Non-pigmented ciliary epithelial cell (primary cell): ENCODE results near the gene SHH.
A peak's percentile ranks its signal among the peaks of the same experiment; 100 is the strongest.

Source experiments
- DNase-seq: peaks from one replicate; pipeline ENCODE4 v3.0.0-alpha.2; 2010; ENCODE audit warnings: low read depth

Gene SHH

DNA sequence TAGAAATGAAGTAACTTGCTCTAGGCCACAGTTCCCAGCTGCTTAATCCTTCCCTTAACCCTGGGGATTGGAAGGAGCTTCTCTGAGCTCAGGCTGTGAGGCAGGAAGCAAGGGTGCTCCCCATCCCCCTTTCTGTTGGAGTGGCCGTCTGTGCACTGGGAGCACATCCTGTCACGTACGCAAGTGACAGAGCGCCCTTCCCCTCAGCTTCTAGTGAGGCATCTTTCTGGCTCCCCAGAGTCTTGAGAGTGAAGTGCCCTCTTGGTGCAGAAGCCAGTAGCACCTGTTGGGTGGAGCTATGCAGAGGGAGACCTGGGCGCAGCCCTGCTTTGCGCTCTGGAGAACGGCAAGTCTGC lies 47.8 kb downstream of the SHH start:
- no peak for DNase-seq

DNA sequence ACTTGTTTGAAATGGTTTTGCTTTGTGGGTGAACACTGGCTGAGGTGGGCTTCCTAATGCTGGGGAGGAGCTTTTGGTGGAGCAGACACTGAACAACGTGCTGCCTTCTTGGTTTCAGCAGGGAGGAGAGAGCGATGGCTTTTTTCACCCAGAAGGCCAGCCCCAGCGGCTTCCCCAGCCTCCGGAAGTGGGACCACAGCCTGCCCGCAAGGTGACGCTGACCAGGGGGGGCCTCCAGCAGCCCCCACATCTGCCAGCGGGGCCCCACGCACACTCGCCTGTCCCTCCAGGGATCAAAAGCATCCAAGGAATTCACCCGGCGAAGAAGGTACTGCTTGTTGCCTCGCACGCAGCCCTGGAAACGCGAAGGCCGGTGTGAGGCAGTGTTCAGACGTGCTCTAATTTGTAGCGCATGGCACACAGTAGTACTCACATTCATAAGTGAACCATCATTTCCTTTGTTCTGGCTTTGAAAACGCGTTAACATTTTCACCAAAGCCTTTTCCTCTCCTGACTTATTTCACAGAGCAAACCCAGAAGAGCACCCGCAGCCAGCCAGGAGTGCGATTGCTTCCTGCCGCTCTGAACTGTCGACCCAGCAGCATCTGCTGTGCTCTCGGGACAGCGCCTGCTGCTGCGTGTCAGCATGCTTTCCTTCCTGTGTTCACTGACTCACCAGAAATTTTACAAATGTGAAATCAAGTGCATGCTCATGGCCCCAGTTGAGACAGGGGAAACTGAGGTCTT lies 48.4 kb downstream of the SHH start:
- DNase-seq = peak; percentile 45

DNA sequence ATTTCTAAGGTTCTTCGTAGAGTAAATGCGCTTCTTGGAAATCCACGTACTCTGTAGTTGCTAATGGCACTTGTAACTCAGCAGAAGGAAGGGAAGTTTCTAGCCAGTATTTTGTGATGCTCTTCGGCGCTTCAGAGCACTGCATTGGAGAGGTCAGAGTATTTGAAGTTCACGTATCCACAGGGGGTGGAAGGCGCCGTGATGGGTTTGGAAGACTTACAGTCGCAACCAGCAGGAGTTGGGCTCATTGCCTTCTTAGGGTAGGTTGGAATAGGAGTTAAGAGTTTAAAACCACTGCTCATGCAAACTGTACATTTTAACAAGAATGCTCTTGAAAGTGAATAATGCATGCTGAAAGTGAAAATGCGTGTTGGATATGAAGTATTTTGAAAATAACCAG lies 49.1 kb downstream of the SHH start:
- no peak for DNase-seq

DNA sequence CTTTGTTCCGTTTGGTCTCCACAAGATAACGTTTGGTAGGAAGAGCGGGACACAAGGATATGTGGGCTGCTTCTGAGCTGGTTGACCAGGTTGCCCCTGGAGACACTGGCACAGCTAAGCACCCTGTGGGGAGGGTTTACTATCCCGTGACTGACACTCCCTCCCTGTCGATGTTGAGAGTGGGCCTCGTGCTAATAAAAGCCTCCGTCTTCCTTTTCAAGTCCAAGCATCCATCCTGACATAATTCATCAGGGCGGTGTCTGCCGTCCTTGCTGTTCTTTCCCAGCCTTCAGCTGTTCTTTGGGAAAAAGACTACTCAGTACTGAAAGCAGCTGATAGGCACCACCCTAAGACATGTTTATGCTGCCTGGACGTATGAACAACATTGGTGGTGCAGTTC lies 49.6 kb downstream of the SHH start:
- no peak for DNase-seq

DNA sequence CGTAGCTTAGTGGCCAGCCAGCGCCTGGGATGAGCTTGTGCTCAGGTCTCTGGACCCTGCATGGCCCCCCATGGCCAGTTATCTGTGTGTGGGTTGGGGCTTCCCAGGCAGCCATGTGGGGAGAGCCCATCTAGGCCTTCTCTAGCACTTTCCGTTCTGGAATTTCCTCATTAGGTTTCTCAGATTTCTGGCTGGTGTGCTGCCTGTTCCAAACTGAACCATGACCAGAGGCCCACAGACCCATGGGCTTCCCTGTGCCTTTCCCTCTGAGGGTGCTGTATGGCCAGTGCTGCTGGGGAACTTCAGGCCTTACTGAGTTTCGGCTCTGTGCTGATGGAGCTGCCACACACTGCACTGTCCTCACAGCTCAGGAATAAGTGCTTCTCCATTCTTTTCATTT lies 50.2 kb downstream of the SHH start:
- DNase-seq = no peak

DNA sequence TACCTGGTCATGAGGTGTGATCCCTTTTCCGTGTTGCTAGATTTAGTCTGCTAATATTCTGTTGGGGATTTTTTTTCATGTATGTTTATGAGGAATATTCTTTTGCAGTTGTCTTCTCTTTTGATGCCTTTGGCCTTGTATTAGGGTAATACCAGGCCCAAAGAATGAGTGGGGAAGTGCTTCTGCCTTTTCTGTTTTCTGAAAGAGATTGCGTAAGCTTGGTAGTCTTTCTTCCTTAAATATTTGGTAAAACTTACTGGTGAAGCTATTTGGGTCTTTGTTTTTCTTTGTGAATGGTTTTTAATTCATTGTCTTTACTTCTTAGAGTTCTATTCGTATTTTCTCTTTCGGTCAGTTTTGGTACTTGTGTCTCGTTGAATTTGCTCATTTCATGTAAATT lies 51.1 kb downstream of the SHH start:
- no peak for DNase-seq

DNA sequence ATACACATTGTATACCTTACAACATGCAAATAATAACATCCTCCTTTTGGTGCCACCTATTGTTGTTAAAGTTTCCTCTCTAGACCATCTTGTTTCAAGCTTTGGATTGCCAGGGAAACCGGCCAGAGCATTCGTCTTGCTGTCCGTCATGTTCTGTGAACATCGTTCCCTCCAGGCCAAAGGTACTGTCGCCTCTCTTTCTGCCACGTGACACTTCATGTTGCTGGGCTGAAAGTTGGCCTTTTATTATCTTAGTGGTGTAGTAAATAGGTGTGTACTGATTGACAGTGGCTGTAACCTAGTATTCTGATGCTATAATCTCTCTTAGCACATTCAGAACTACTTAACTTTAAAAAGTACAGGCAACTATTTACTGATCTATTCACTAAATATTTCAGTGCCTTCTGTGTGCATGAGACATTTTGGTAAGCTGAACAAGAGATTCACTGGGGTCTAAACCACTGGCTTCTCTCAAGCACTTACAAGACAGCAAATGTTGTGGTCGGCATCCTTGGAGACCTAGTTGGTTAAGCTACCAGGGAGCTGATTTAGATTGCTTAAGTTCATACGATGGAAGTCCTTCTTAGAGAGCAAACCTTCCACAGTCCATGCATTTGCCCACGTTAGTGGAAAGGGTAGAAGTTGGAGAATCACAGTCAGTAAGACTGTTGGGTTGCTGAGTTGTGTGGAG lies 52.4 kb downstream of the SHH start:
- DNase-seq = no peak

DNA sequence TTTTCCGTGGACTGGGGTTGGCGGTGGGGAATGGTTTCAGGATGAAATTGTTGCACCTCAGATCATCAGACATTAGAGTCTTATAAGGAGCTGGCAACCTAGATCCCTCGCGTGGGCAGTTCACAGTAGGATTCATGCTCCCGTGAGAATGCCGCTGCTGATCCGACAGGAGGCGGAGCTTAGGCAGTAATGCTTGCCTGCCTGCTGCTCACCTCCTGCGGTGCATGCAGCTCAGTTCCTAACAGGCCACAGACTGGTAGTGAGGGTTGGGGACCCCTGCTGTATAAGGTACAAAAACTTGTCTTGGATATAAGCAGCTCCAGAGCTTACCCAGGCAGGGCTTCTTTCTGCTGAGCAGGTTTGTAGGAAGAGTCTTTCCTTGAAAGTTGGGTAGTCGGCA lies 53.9 kb downstream of the SHH start:
- DNase-seq = peak; percentile 6

DNA sequence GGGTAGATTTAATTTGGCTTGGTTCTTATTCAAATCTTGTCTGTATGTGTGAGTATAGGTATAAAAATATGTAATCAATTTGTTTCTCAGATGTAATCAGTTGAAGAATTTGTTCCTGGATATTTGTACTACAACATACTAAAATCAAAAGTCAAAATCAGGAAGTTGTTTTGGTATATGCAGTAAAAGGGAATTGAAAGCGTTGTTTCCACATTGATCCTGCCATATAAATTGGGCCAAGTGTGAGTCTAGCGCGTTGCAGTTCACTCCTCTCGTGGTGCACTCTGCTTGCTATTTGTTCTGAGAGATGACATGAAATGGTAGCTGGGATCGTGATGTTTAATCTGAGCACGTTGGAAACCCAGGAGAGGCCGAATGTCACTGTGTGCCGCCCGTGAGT lies 55.9 kb downstream of the SHH start:
- DNase-seq = no peak

DNA sequence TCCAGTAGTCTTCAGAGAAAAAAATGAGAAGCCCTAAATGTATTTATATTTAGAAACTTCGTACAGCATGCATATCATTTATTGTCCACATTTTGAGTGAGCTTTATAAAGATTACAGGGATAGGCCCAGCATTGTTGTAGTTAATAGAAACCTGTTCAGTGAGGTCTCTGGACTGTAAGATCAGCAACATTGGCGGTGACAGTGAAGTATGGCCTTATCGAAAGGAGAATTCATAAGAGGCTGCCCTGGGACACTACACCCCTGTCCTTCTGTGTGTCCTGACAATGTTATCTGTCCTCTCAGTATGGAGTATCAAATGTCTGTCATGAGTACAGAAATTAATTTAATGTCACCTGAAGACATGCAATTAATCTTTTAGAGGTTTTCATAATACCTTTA lies 57.2 kb downstream of the SHH start:
- no peak for DNase-seq

DNA sequence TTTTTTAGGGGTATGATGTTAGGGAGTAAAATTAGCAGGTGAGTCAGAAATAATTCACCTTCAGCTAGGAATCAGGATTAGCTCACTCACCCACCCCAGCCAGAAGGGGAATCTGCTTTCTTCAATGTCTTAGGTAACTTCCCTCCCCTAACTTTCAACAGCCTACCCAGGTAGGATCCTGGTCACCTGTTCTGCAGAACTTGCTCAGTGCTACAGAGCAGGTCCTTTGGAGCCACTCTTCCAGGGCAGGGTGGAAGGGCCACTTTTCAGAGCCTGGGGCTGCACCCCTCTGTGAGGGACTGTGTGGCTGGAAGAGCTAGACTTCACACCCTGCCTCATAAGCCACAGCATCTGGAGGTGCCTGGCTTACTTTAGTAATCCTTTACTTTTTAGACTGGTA lies 58.1 kb downstream of the SHH start:
- DNase-seq = no peak

DNA sequence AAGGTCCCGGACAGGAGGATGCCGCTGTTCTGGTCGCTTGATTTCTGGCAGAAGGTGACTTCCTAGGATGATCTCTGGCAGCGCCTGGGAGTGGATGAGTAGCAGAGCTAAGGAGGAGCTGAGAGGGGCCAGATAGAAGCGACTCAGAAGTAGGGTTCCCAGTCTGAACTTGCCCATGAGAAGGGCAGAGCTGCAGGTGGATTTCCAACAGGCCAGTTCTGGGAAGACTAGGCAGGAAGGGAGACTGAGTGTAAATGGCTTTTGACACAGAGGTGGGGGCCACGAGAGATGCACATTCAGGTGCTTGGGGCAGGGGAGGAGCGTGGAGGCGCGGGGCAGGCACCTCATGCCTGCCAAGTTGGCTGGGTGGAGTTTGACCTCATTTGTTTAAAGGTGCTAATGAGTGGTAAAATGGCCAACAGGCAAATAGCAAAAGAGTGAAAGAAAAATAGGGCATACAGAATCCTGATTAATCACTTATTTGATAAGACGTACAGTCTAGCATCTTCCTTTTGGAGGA lies 58.8 kb downstream of the SHH start:
- no peak for DNase-seq

DNA sequence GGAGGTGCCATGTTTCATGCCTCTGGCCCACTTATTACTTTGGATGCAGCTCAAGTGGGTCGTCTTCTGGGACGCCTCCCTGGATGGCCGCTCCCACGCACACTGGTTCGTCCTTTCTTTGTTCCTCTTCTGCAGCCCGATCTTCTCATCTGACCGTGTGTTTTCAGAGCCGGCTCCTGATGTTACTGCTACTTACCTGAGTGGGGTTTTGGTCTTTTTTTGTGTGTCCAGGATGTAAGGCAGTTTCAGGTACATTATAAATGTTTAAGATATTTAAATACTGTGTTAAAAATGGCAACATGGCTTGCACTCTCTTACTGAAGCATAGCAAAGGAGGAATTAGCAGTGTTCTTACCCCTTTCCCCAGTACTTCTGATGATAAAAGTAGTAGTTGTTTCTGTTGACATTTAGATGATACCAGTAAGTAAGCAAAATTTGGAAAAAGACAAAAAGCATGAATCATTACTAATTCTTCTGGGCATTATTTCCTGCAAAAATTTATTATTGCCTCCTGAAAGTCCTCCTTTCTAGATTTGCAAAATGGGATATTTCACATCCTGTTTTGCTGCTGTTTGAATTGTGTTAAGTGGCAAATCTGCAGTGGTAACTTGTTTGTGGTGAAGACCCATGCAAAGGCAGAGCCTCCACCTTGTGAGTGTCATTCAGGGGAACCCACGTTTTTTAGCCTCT lies 59.4 kb downstream of the SHH start:
- no peak for DNase-seq

DNA sequence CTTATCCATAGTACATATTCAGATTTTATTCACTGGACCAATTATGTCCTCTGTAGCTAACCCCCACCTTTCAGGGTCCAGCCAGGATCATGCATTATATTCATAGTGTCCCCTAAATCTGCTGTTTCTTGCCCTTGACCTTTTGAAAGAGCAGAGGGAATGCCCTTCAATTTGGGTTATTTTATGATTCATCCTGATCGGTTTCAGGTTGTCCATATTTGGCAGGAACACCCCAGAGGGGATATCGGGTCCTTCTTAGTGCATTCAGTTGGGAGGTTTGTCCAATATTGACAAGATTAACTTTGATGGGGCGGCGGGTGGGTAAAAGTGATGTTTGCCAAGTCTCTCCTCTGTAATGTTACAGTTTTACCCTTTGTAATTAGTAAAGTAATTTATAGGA lies 60.9 kb downstream of the SHH start:
- no peak for DNase-seq

DNA sequence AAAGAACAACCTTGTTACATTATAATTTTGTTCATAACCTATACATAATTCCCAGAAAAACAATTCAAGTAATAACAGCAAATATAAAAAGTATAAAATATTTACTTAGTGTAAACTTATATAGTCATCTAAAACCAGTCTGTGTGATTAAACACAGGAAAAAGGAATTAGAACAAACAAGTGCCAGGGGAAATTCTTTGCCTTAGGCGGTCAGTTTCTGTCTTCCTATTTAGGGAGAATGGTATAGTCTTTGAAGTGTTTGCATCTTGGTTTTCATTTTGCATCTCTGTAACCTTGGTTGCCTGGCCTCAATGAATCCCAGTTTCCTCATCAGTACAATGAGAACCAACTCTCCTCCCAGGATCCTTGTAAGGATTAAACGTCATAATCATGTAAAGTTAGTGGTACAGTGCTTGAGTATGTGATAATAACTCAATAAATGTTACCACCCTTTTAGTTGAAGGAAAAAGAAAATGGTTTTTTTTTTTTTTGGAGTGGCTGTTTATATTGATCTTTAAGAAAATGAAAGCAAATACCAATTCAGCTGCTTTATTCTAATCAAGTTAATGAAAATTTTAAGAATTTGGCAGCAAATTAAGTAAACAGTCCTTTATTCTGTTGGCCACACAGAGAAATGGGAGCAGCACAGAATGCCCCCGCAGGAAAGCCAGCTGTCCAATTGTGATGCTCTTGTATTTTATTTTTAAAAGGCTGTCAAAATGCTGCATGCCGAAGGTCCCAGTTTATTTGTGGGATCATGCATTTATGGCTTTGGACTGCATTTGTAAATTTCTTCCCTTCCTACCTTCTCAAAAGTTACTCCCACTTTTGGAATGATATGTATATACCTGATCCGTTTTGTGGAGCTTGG lies 61.8 kb downstream of the SHH start:
- no peak for DNase-seq
